A673 (cell line): Measurements from ENCODE around the gene EXOC8. TPM values are rescaled to one million over a fixed set of nuclear protein-coding genes. Genes with fewer than 3 reads are reported as not detected.

Experiments used
- BruUV-seq: library from RNA; stranded (reverse); fragments of 400-500 nt; replicated peaks from 2 replicates; lab custom pipeline; 2021; lab: Mats Ljungman, UMichigan
- CTCF ChIA-PET: fragments of 300-600 bp; sonication (Branson Sonifier 250); formaldehyde crosslinking; loops from one replicate; lab custom pipeline; 2022; ENCODE audit warnings: antibody characterized with exemption; lab: Charles Lee
- POLR2A ChIA-PET: fragments of 300-600 bp; sonication (Branson Sonifier 250); formaldehyde crosslinking; loops from one replicate; lab custom pipeline; 2022; ENCODE audit warnings: antibody characterized with exemption; ENCODE audit not compliant: low non-redundant PET; lab: Charles Lee
- DNase-seq: peaks from one replicate; pipeline ENCODE4 v3.0.0-alpha.2; 2015; ENCODE audit warnings: low spot score
- H3K27ac ChIP-seq: fragments of 200-600 bp; sonication (generic); 2 replicates; pipeline ENCODE4 v1.5.1; 2016; ENCODE audit warnings: mixed run types, low read depth, mild to moderate bottlenecking, mixed read lengths, antibody characterized with exemption, low read length; ENCODE audit not compliant: poor library complexity, severe bottlenecking
- H3K27me3 ChIP-seq: fragments of 200-600 bp; sonication (generic); replicated peaks from 2 replicates; pipeline ENCODE4 v1.6.1; 2017; ENCODE audit warnings: mixed run types, low read depth, mild to moderate bottlenecking, mixed read lengths, antibody characterized with exemption, low read length; ENCODE audit not compliant: insufficient read depth, poor library complexity
- H3K36me3 ChIP-seq: fragments of 200-600 bp; sonication (generic); 2 replicates; pipeline ENCODE4 v1.6.1; 2016; ENCODE audit warnings: mixed run types, mild to moderate bottlenecking, mixed read lengths, antibody characterized with exemption, low read length; ENCODE audit not compliant: insufficient read depth, poor library complexity, severe bottlenecking
- H3K4me1 ChIP-seq: fragments of 200-600 bp; sonication (generic); 2 replicates; pipeline ENCODE4 v1.6.1; 2017; ENCODE audit warnings: mixed run types, mild to moderate bottlenecking, mixed read lengths, antibody characterized with exemption, low read length; ENCODE audit not compliant: insufficient read depth, poor library complexity, severe bottlenecking
- H3K4me3 ChIP-seq: fragments of 200-600 bp; sonication (generic); 2 replicates; pipeline ENCODE4 v1.5.1; 2016; ENCODE audit warnings: low read depth, mixed run types, mild to moderate bottlenecking, mixed read lengths, low read length; ENCODE audit not compliant: poor library complexity, severe bottlenecking
- H3K9me3 ChIP-seq: fragments of 200-600 bp; sonication (generic); 2 replicates; pipeline ENCODE4 v1.6.1; 2016; ENCODE audit warnings: mixed run types, low read depth, mild to moderate bottlenecking, mixed read lengths, antibody characterized with exemption, low read length; ENCODE audit not compliant: poor library complexity, severe bottlenecking
- CTCF ChIP-seq: fragments of 300-800, 200-600 bp; sonication (generic); conservative IDR thresholded peaks from 2 replicates; pipeline ENCODE4 v1.5.1; 2017; ENCODE audit warnings: low read depth, mild to moderate bottlenecking, antibody characterized with exemption, low read length, moderate library complexity, mixed read lengths
- EZH2 ChIP-seq: fragments of 200-600 bp; sonication (generic); IDR thresholded peaks from 2 replicates; pipeline ENCODE4 v1.6.1; 2017; ENCODE audit warnings: borderline replicate concordance, low read depth, mild to moderate bottlenecking, mixed read lengths, antibody characterized with exemption, low read length; ENCODE audit not compliant: poor library complexity, severe bottlenecking
- intact Hi-C: fragments of 100-400 bp; cut with micrococcal nuclease; formaldehyde crosslinking; loops from one replicate; pipeline ENCODE4 v1.10.0; 2022; ENCODE audit not compliant: unreplicated experiment
- total RNA-seq: library from RNA; stranded (reverse); gene quantifications from 2 replicates; pipeline ENCODE4 v1.2.3, GENCODE V29; 2021

EXOC8 gene
- total RNA-seq, 1 experiment from 2014 or later, result 13.8 TPM

GRCh38 chr1:231381729-231382128 is 44.1 kb upstream of the EXOC8 start:
- no peak for TF ChIP-seq CTCF
- no peak for TF ChIP-seq EZH2
- no peaks in the 10 kb centered on the region for H3K36me3 ChIP-seq
- ChIA-PET CTCF (no interaction called here), POLR2A (no interaction called here)
- H3K27ac ChIP-seq, result no peak overlapping the region
- intact Hi-C loops, result no loop called here
- no peak overlapping the region for H3K4me3 ChIP-seq
- BruUV-seq, result no TSS peak
- H3K27me3 ChIP-seq, result no peaks in the 10 kb centered on the region
- peaks cover 29% of the 10 kb centered on the region for H3K4me1 ChIP-seq
- no peak for DNase-seq
- no peaks in the 10 kb centered on the region for H3K9me3 ChIP-seq

- ChIA-PET CTCF (no interaction called here), POLR2A (no interaction called here)
- Histone ChIP-seq H3K4me1 (peaks cover 15% of the 10 kb centered on the region), H3K36me3 (no peaks in the 10 kb centered on the region), H3K9me3 (no peaks in the 10 kb centered on the region), H3K27ac (no peak overlapping the region), H3K4me3 (no peak overlapping the region), H3K27me3 (no peaks in the 10 kb centered on the region)
- no TSS peak for BruUV-seq
- DNase-seq, result no peak
- intact Hi-C loops, result no loop called here
- no peak for TF ChIP-seq CTCF
- no peak for TF ChIP-seq EZH2
These were observed 39.4 kb upstream of the EXOC8 start for GRCh38 chr1:231376875-231377549.

- intact Hi-C loops, result no loop called here
- no peak overlapping the region for H3K27ac ChIP-seq
- DNase-seq, result no peak
- BruUV-seq, result no TSS peak
- POLR2A ChIA-PET, result no interaction called here
- no peak overlapping the region for H3K4me3 ChIP-seq
- H3K9me3 ChIP-seq, result no peaks in the 10 kb centered on the region
- CTCF ChIA-PET, result no interaction called here
- peaks cover 11% of the 10 kb centered on the region for H3K4me1 ChIP-seq
- TF ChIP-seq CTCF (no peak), EZH2 (no peak)
- H3K36me3 ChIP-seq, result no peaks in the 10 kb centered on the region
- H3K27me3 ChIP-seq, result no peaks in the 10 kb centered on the region
These were observed 38.4 kb upstream of the EXOC8 start for GRCh38 chr1:231376101-231376500.
